ENCODE data around the gene PITRM1.

PITRM1 gene

GRCh38 chr10:3139216-3139910 is 33.2 kb downstream of the PITRM1 start:
- DNase-seq (ENCODE audit: low read depth), result no peak

- no peak for DNase-seq (ENCODE audit: low read depth)
These were observed 34.4 kb downstream of the PITRM1 start for GRCh38 chr10:3137958-3138726.

GRCh38 chr10:3136763-3137611 is 35.6 kb downstream of the PITRM1 start:
- DNase-seq (ENCODE audit: low read depth), result no peak

- DNase-seq (ENCODE audit: low read depth), result no peak
These were observed 36.2 kb downstream of the PITRM1 start for GRCh38 chr10:3136336-3136735.

- DNase-seq (ENCODE audit: low read depth), result no peak
These were observed 37.6 kb downstream of the PITRM1 start for GRCh38 chr10:3135006-3135405.

- no peak for DNase-seq (ENCODE audit: low read depth)
These were observed 38.6 kb downstream of the PITRM1 start for GRCh38 chr10:3133948-3134347.

GRCh38 chr10:3132036-3133025 is 40.3 kb downstream of the PITRM1 start:
- no peak for DNase-seq (ENCODE audit: low read depth)

- no peak for DNase-seq (ENCODE audit: low read depth)
These were observed 41.5 kb downstream of the PITRM1 start for GRCh38 chr10:3131098-3131497.

GRCh38 chr10:3129581-3130340 is 42.8 kb downstream of the PITRM1 start:
- no peak for DNase-seq (ENCODE audit: low read depth)

GRCh38 chr10:3128379-3129130 is 44.0 kb downstream of the PITRM1 start:
- no peak for DNase-seq (ENCODE audit: low read depth)

GRCh38 chr10:3127921-3128320 is 44.7 kb downstream of the PITRM1 start:
- DNase-seq (ENCODE audit: low read depth), result no peak

- no peak for DNase-seq (ENCODE audit: low read depth)
These were observed 45.7 kb downstream of the PITRM1 start for GRCh38 chr10:3126741-3127346.

- no peak for DNase-seq (ENCODE audit: low read depth)
These were observed 46.3 kb downstream of the PITRM1 start for GRCh38 chr10:3126249-3126648.

- no peak for DNase-seq (ENCODE audit: low read depth)
These were observed 46.9 kb downstream of the PITRM1 start for GRCh38 chr10:3125527-3126170.

- no peak for DNase-seq (ENCODE audit: low read depth)
These were observed 48.0 kb downstream of the PITRM1 start for GRCh38 chr10:3124412-3125175.

GRCh38 chr10:3123571-3124411 is 48.8 kb downstream of the PITRM1 start:
- DNase-seq (ENCODE audit: low read depth), result no peak

- DNase-seq (ENCODE audit: low read depth), result no peak
These were observed 49.9 kb downstream of the PITRM1 start for GRCh38 chr10:3122486-3123205.

Data from stimulated activated CD8-positive, alpha-beta memory T cell treated with anti-CD3 and anti-CD28 coated beads, Interleukin-12 subunit alpha, Interleukin-12 subunit beta, amount 100 ng/mL, for 1 hour (primary cell).